Breast epithelium (tissue), 3 donors: ENCODE data around the gene MAEL.

Experiments used
- POLR2A ChIP-seq: fragments of 450-650 bp; IDR thresholded peaks from one replicate; pipeline ENCODE4 v1.6.1; 2016; ENCODE audit warnings: antibody characterized with exemption, mild to moderate bottlenecking, moderate library complexity
- POLR2AphosphoS5 ChIP-seq, 3 donors: sonication (generic); formaldehyde crosslinking; IDR thresholded peaks; one replicate each; pipeline ENCODE4 v1.6.1; 2017; ENCODE audit warnings: antibody characterized with exemption in 3 of 3
- TF ChIP-seq, protein P1 (sequence below), 3 donors: fragments of 450-650 bp; IDR thresholded peaks; one replicate each; pipeline ENCODE4 v1.5.1; 2016 to 2017; ENCODE audit warnings: antibody characterized with exemption in 3 of 3, mild to moderate bottlenecking in 3 of 3, moderate library complexity in 3 of 3

- TF ChIP-seq, protein P1, sequence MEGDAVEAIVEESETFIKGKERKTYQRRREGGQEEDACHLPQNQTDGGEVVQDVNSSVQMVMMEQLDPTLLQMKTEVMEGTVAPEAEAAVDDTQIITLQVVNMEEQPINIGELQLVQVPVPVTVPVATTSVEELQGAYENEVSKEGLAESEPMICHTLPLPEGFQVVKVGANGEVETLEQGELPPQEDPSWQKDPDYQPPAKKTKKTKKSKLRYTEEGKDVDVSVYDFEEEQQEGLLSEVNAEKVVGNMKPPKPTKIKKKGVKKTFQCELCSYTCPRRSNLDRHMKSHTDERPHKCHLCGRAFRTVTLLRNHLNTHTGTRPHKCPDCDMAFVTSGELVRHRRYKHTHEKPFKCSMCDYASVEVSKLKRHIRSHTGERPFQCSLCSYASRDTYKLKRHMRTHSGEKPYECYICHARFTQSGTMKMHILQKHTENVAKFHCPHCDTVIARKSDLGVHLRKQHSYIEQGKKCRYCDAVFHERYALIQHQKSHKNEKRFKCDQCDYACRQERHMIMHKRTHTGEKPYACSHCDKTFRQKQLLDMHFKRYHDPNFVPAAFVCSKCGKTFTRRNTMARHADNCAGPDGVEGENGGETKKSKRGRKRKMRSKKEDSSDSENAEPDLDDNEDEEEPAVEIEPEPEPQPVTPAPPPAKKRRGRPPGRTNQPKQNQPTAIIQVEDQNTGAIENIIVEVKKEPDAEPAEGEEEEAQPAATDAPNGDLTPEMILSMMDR (IDR thresholded peaks at IDR 0.05), result no peak
- no peak for TF ChIP-seq POLR2AphosphoS5 (IDR thresholded peaks at IDR 0.05)
- TF ChIP-seq POLR2A, result no peak
These were observed 14.3 kb upstream of the MAEL start for GRCh38 chr1:166974647-166975345.
